Astrocyte of the spinal cord (primary cell): ENCODE measurements around the gene MYL2.

Experiments used
- DNase-seq: peaks from one replicate; pipeline ENCODE4 v3.0.0; 2011; ENCODE audit warnings: low read depth, low spot score
- H3K4me3 ChIP-seq: 2 replicates; pipeline ENCODE4 v1.5.1; 2011; ENCODE audit warnings: low read depth, mild to moderate bottlenecking, low read length, moderate library complexity
- in situ Hi-C: cut with HindIII; loops from 2 replicates; pipeline ENCODE4 v1.10.0; 2017; ENCODE audit warnings: low sequenced_read_pairs
- TF ChIP-seq, protein P1 (sequence below): IDR thresholded peaks from 2 replicates; pipeline ENCODE4 v1.5.1; 2012; ENCODE audit warnings: low read depth, mild to moderate bottlenecking, low read length, inconsistent platforms

Gene MYL2

DNA sequence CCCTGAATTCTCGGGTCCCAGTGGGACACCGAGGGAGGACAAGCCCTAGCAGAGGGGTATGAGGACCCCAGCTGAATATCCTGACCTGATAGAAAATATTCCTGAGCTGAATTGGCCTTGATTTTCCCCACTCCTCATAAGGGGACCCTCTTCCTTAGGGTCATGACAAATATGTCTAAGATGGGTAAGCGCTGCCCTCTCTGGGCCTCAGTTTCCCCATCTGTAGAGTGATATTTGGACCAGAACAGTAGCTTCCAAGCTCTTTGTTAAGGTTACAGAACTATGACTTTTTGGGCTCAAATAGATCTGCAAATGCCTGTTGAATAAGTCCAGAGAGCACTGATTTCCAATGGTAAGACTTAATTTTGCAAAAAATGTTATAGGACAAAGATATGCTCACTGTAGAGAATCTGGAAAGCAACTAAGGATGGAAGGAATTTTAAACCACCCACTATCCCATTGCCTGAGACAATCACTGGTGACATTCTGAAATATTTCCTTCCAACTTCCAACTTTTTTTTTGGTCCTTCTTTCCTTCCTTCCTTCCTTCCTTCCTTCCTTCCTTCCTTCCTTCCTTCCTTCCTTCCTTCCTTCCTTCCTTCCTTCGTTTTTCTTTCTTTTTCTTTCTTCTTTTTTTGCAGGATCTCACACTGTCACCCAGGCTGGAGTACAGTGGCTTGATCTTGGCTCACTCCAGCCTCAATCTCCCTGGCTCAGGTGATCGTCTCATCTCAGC is 32.0 kb downstream of the MYL2 start:
- DNase-seq: no peak
- TF ChIP-seq, protein P1, sequence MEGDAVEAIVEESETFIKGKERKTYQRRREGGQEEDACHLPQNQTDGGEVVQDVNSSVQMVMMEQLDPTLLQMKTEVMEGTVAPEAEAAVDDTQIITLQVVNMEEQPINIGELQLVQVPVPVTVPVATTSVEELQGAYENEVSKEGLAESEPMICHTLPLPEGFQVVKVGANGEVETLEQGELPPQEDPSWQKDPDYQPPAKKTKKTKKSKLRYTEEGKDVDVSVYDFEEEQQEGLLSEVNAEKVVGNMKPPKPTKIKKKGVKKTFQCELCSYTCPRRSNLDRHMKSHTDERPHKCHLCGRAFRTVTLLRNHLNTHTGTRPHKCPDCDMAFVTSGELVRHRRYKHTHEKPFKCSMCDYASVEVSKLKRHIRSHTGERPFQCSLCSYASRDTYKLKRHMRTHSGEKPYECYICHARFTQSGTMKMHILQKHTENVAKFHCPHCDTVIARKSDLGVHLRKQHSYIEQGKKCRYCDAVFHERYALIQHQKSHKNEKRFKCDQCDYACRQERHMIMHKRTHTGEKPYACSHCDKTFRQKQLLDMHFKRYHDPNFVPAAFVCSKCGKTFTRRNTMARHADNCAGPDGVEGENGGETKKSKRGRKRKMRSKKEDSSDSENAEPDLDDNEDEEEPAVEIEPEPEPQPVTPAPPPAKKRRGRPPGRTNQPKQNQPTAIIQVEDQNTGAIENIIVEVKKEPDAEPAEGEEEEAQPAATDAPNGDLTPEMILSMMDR: no peak
- no peak overlapping the region for H3K4me3 ChIP-seq
- in situ Hi-C loops: no loop called here

DNA sequence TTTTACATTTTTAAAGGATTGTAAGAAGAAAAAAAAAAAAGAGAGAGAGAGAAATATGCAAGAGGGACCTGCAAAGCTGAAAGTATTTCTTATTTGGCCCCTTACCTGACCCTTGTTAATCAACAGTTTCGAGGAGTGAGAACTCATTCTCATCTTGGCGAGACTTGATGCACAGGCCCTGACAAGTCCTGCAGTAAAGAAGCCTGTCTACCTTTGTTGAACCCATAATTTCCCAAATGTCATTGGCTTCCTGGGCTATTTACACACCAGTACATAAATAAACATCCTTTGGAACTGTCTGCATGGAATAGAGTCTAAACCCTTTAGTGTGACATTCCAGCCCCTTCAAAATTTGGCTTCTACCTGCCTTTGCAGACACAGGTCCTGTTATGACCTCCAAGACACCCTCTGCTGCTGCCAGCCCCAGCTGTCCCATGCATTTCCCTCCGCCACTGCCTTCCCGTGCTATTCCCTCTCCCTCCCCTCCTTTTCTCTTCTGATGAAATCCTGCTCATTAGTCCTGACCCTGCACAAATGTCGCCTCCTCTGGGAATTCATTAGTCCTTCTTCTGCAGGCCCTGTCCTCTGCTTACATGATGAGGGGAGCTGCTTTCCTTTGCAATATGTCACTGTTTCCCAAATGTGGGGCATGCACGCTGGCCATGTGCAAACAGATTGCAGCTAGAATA is 35.1 kb downstream of the MYL2 start:
- TF ChIP-seq, protein P1: no peak
- no peak for DNase-seq
- H3K4me3 ChIP-seq: no peak overlapping the region
- in situ Hi-C loops: no loop called here

DNA sequence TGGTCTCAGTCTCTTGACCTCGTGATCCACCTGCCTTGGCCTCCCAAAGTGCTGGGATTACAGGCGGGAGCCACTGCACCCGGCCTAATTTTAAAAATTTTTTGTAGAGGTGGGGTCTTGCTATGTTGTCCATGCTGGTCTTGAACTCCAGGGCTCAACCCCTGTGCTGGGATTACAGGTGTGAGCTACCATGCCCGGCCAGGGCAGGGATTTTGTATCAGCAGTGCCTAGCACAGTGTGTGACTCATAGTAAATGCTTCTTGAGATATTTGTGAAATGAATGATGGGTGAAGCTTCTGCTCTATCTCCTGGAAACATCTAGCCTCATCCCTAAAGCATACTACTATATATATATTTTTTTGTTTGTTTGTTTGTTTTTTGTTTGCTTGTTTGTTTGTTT is 37.1 kb downstream of the MYL2 start:
- in situ Hi-C loops: no loop called here
- TF ChIP-seq, protein P1: no peak
- DNase-seq: no peak
- H3K4me3 ChIP-seq: no peak overlapping the region

DNA sequence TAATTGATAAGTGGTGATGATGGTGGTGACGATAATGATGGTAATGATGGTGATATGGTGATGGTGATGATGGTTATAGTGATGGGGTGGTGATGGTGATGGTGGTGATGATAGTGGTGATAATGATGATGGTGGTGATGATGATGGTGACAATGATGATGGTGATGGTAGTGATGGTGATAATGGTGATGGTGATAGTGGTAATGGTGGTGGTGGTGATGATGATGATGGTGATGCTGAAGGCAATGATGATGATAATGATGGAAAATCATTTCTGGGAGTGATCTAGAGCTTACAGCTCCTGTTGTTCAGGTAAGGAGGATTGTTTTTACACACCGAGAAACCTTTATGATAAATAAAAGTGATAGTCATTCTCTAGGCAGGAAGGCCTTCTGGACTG is 39.7 kb downstream of the MYL2 start:
- in situ Hi-C loops: no loop called here
- TF ChIP-seq, protein P1: no peak
- no peak overlapping the region for H3K4me3 ChIP-seq
- no peak for DNase-seq

DNA sequence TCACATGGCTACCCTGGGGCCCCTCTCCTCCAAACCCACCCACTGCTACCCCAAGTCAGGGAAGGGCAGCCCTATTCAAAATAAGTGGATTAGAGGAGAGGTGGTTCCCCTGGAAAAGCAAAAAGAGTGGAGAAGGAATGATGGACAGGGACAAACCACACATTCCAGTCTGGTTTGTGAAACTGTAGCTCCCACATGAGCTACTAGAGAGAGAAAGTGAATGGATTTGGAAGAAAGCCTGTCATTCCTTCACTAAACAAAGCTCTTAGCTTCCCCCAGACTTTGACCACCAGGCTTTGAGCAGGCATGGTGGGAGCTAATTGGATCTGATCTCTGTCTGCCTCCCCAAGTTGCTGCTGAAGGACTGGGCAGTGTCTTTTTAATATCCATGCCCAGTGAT is 45.6 kb downstream of the MYL2 start:
- no peak overlapping the region for H3K4me3 ChIP-seq
- in situ Hi-C loops: no loop called here
- TF ChIP-seq, protein P1: no peak
- DNase-seq: no peak

DNA sequence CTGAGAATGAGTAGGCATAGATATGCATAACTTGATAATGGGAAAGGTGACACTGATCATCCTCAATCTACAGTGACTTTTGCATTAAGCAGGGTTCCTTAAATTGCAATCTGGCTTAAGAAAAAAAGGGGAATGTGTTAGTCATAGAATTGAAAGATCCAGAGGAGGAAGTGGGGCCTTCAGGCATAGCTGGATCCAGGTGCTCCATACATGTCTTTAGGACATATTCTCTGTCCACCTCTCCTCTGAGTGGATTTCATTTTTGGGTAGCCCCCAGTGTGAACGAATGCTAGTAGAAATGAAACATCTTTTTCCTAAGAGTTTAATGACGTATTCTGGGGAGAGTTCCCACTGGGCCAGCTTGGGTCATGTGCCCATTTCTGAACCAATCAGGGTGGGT is 46.0 kb downstream of the MYL2 start:
- no peak overlapping the region for H3K4me3 ChIP-seq
- DNase-seq: no peak
- in situ Hi-C loops: no loop called here
- TF ChIP-seq, protein P1: no peak
